ENCODE results near the gene CPSF4L. TPM values are rescaled to one million over a fixed set of nuclear protein-coding genes. Genes with fewer than 3 reads are reported as not detected.

The CPSF4L gene
- total and polyA plus RNA-seq, 2 of the 13 experiments (the other 11 are each of a cell fraction or from before 2014, with no cell fraction given), result 0.73 to 1.6 TPM

DNA sequence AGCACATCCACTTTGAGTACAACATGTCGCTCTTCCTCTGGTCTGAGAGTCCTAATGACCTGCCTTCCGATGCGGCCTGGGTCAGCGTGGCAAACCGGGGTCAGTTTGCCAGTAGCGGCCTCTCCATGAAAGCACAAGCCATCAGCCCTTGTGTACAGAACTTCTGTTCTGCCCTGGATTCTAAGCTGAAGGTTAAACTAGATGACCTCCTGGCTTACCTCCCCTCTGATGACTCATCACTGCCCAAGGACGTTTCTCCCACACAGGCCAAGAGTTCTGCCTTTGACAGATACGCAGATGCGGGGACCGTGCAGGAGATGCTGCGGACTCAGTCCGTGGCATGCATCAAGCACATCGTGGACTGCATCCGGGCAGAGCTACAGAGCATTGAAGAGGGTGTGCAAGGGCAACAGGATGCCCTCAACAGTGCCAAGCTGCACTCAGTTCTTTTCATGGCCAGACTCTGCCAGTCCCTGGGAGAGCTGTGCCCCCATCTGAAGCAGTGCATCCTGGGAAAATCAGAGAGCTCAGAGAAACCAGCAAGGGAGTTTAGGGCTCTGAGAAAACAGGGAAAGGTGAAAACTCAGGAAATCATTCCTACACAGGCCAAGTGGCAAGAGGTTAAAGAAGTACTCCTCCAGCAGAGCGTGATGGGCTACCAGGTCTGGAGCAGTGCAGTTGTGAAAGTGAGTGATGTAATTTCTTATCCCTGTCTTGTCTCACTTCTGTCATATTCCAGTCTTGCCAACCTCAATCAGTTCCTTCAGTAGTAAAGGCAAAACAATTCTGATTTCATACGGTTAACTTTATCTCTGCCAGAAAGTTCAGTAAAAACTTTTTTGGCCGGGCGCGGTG is 60.2 kb downstream of the CPSF4L start (continued):
- TF ChIP-seq, protein P1, sequence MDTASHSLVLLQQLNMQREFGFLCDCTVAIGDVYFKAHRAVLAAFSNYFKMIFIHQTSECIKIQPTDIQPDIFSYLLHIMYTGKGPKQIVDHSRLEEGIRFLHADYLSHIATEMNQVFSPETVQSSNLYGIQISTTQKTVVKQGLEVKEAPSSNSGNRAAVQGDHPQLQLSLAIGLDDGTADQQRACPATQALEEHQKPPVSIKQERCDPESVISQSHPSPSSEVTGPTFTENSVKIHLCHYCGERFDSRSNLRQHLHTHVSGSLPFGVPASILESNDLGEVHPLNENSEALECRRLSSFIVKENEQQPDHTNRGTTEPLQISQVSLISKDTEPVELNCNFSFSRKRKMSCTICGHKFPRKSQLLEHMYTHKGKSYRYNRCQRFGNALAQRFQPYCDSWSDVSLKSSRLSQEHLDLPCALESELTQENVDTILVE (CRISPR knock-in tag; IDR thresholded peaks at IDR 0.05), result peak; percentile 77; the same call in 1 of the 2 replicates
- TF ChIP-seq PHF20 (CRISPR knock-in tag; IDR thresholded peaks at IDR 0.05), result 0 out of 2 replicates have a peak, but pooled peaks have one; percentile 41
- TF ChIP-seq SCMH1 (CRISPR knock-in tag; IDR thresholded peaks at IDR 0.05; ENCODE audit: borderline replicate concordance), result no peak
- TF ChIP-seq STAT5B (CRISPR knock-in tag; IDR thresholded peaks at IDR 0.05), result no peak
- TF ChIP-seq KDM5B (CRISPR knock-in tag; IDR thresholded peaks at IDR 0.05; ENCODE audit: borderline replicate concordance), result no peak; the same call in 1 of the 2 replicates
- TF ChIP-seq MAX (IDR thresholded peaks at IDR 0.05), result peak; percentile 88
- no peak for TF ChIP-seq ZNF562 (CRISPR knock-in tag; IDR thresholded peaks at IDR 0.05; ENCODE audit: borderline replicate concordance)
- TF ChIP-seq ZNF230 (CRISPR knock-in tag; IDR thresholded peaks at IDR 0.05), result no peak
- TF ChIP-seq ZNF7 (CRISPR knock-in tag; IDR thresholded peaks at IDR 0.05), result no peak
- no peak; the same call in 1 of the 2 replicates for TF ChIP-seq RARG (CRISPR knock-in tag; IDR thresholded peaks at IDR 0.05; ENCODE audit: low read depth)
- no peak for TF ChIP-seq NR1H2 (CRISPR knock-in tag; IDR thresholded peaks at IDR 0.05; ENCODE audit: borderline replicate concordance, low read depth)
- TF ChIP-seq ADNP (CRISPR knock-in tag; IDR thresholded peaks at IDR 0.05), result no peak
- peak; percentile 23; the same call in 1 of the 2 replicates for TF ChIP-seq SRY (CRISPR knock-in tag; IDR thresholded peaks at IDR 0.05)
- TF ChIP-seq CHCHD3 (CRISPR knock-in tag; IDR thresholded peaks at IDR 0.05), result no peak
- peak; percentile 75 for TF ChIP-seq SMAD3 (CRISPR knock-in tag; IDR thresholded peaks at IDR 0.05)
- no peak for TF ChIP-seq ZZZ3 (CRISPR knock-in tag; IDR thresholded peaks at IDR 0.05; ENCODE audit: borderline replicate concordance)
- TF ChIP-seq HHEX (CRISPR knock-in tag; IDR thresholded peaks at IDR 0.05), result peak; percentile 37; the same call in 1 of the 2 replicates
- TF ChIP-seq RFXAP (CRISPR knock-in tag; IDR thresholded peaks at IDR 0.05; ENCODE audit: borderline replicate concordance), result peak; percentile 81; the same call in 1 of the 2 replicates
- TF ChIP-seq, protein P2, sequence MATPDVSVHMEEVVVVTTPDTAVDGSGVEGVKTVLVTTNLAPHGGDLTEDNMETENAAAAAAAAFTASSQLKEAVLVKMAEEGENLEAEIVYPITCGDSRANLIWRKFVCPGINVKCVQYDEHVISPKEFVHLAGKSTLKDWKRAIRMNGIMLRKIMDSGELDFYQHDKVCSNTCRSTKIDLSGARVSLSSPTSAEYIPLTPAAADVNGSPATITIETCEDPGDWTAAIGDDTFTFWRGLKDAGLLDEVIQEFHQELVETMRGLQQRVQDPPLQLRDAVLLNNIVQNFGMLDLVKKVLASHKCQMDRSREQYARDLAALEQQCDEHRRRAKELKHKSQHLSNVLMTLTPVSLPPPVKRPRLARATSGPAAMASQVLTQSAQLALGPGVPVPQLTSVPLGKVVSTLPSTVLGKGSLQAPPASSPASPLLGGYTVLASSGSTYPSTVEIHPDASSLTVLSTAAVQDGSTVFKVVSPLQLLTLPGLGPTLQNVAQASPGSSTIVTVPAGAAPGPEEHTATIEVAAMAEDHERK (CRISPR knock-in tag; IDR thresholded peaks at IDR 0.05; ENCODE audit: low read depth), result no peak
- TF ChIP-seq HIC2 (CRISPR knock-in tag; IDR thresholded peaks at IDR 0.05; ENCODE audit: low read depth), result peak; percentile 94
- TF ChIP-seq HOXA7 (CRISPR knock-in tag; IDR thresholded peaks at IDR 0.05), result no peak
- TF ChIP-seq ETV5 (CRISPR knock-in tag; IDR thresholded peaks at IDR 0.05; ENCODE audit: borderline replicate concordance), result peak; percentile 85; the same call in 1 of the 2 replicates
- no peak for TF ChIP-seq ZNF816 (CRISPR knock-in tag; IDR thresholded peaks at IDR 0.05; ENCODE audit: borderline replicate concordance)
- peak; percentile 99 for TF ChIP-seq FOSL1 (CRISPR knock-in tag; IDR thresholded peaks at IDR 0.05; ENCODE audit: borderline replicate concordance)
- TF ChIP-seq ZNF235 (CRISPR knock-in tag; IDR thresholded peaks at IDR 0.05; ENCODE audit: borderline replicate concordance), result no peak
- peak; percentile 94 for TF ChIP-seq ISL2 (CRISPR knock-in tag; IDR thresholded peaks at IDR 0.05)
- TF ChIP-seq GABPB1 (CRISPR knock-in tag; IDR thresholded peaks at IDR 0.05), result peak; percentile 47

Measured in HepG2 (cell line).